HepG2 (cell line): ENCODE results near the gene SNUPN. TPM values are rescaled to one million over a fixed set of nuclear protein-coding genes. Genes with fewer than 3 reads are reported as not detected.

Experiments used
- E2F5 ChIP-seq: sonication (generic); formaldehyde crosslinking; conservative IDR thresholded peaks from 2 replicates; pipeline ENCODE4 v1.4.0; 2020; ENCODE audit warnings: missing genetic modification reagents
- HDAC2 ChIP-seq: sonication (generic); formaldehyde crosslinking; IDR thresholded peaks from 2 replicates; pipeline ENCODE4 v1.4.0; 2020; ENCODE audit warnings: missing genetic modification reagents
- HHEX ChIP-seq: IDR thresholded peaks from 2 replicates; pipeline ENCODE4 v1.6.1; 2016; ENCODE audit warnings: control low read depth
- KAT8 ChIP-seq: IDR thresholded peaks from 2 replicates; pipeline ENCODE4 v1.6.1; 2016; ENCODE audit warnings: missing genetic modification reagents, missing compliant biosample characterization
- MIER3 ChIP-seq: IDR thresholded peaks from 2 replicates; pipeline ENCODE4 v1.6.1; 2016; ENCODE audit warnings: missing compliant biosample characterization, borderline replicate concordance
- PATZ1 ChIP-seq: sonication (generic); formaldehyde crosslinking; IDR thresholded peaks from 2 replicates; pipeline ENCODE4 v1.4.0; 2020; ENCODE audit warnings: missing genetic modification reagents
- PRDM10 ChIP-seq: sonication (generic); formaldehyde crosslinking; IDR thresholded peaks from 2 replicates; pipeline ENCODE4 v1.4.0; 2020; ENCODE audit warnings: low read depth, missing genetic modification reagents
- RARA ChIP-seq: IDR thresholded peaks from 2 replicates; pipeline ENCODE4 v1.6.1; 2016; ENCODE audit warnings: missing genetic modification reagents, missing compliant biosample characterization
- SNAPC4 ChIP-seq: sonication (generic); formaldehyde crosslinking; IDR thresholded peaks from 2 replicates; pipeline ENCODE4 v1.4.0; 2020; ENCODE audit warnings: mild to moderate bottlenecking, missing genetic modification reagents
- ZNF18 ChIP-seq: sonication (generic); formaldehyde crosslinking; IDR thresholded peaks from 2 replicates; pipeline ENCODE4 v1.8.0; 2022; ENCODE audit warnings: mild to moderate bottlenecking, missing genetic modification reagents; ENCODE audit not compliant: insufficient replicate concordance
- ZNF800 ChIP-seq: sonication (generic); formaldehyde crosslinking; IDR thresholded peaks from 2 replicates; pipeline ENCODE4 v1.4.0; 2020; ENCODE audit warnings: missing genetic modification reagents
- polyA plus RNA-seq, 8 experiments: library from polyadenylated mRNA; depleted of rRNA in 3 of 8; stranded (reverse) in 7 of 8; unstranded in 1 of 8; fragments of >200 nt; fragmentation: Illumina TruSeq in 4 of 8; extraction: Trizol in 4 of 8; gene quantifications; 2 replicates each; pipeline versions ENCODE4 v1.2.1 to v1.2.3, GENCODE V29; 2011 to 2016; ENCODE audit warnings: low read depth in 4 of 8, missing spikeins in 1 of 8, mixed read lengths in 1 of 8; ENCODE audit not compliant: insufficient read depth in 1 of 8
- total RNA-seq, 5 experiments: library from RNA; depleted of rRNA; stranded (reverse); fragments of >200 nt; fragmentation: Illumina TruSeq; extraction: Trizol; gene quantifications; 2 replicates each; pipeline ENCODE4 v1.2.3, GENCODE V29; 2016; ENCODE audit warnings: low read depth in 1 of 5

SNUPN gene
- total and polyA plus RNA-seq, 2 of the 13 experiments (the other 11 are each of a cell fraction or from before 2014, with no cell fraction given) = 9.0 to 16.4 TPM

- TF ChIP-seq PATZ1 (peak; percentile 95), SNAPC4 (CRISPR knock-in tag) (no peak), HDAC2 (CRISPR knock-in tag) (peak; percentile 77), ZNF18 (CRISPR knock-in tag) (peak; percentile 61), MIER3 (peak; percentile 33; the same call in 1 of the 2 replicates), HHEX (CRISPR knock-in tag) (no peak), ZNF800 (CRISPR knock-in tag) (peak; percentile 77; the same call in 1 of the 2 replicates), E2F5 (CRISPR knock-in tag) (no peak), RARA (CRISPR knock-in tag) (peak; percentile 96), PRDM10 (peak; percentile 67; the same call in 1 of the 2 replicates), KAT8 (CRISPR knock-in tag) (peak; percentile 67; the same call in 1 of the 2 replicates)
Observed at GRCh38 chr15:75650908-75651809, 25.6 kb upstream of the SNUPN start (continued).
